Smooth muscle cell (in vitro differentiated cells): ENCODE measurements around the gene PLA2G7. TPM values are rescaled to one million over a fixed set of nuclear protein-coding genes. Genes with fewer than 3 reads are reported as not detected.

Experiments used
- DNase-seq: peaks from one replicate; lab custom pipeline; 2025; ENCODE audit not compliant: unreplicated experiment; lab: John Stamatoyannopoulos, UW
- H2AFZ ChIP-seq: fragments of 200-600 bp; sonication (generic); 2 replicates; pipeline ENCODE4 v1.6.0; 2016; ENCODE audit warnings: antibody characterized with exemption, low read depth, mild to moderate bottlenecking
- H3F3A ChIP-seq: fragments of 200-600 bp; sonication (generic); 2 replicates; pipeline ENCODE4 v1.6.0; 2017; ENCODE audit warnings: antibody characterized with exemption, low read depth
- H3K27ac ChIP-seq: fragments of 200-600 bp; sonication (generic); 2 replicates; pipeline ENCODE4 v1.5.1; 2016; ENCODE audit warnings: low read depth, mild to moderate bottlenecking
- H3K27me3 ChIP-seq: fragments of 200-600 bp; sonication (generic); 2 replicates; pipeline ENCODE4 v1.6.1; 2016; ENCODE audit warnings: low read depth, mild to moderate bottlenecking
- H3K36me3 ChIP-seq: fragments of 200-600 bp; sonication (generic); 2 replicates; pipeline ENCODE4 v1.5.1; 2016; ENCODE audit warnings: low read depth
- H3K4me1 ChIP-seq: fragments of 200-600 bp; sonication (generic); 2 replicates; pipeline ENCODE4 v1.5.1; 2016; ENCODE audit warnings: low read depth
- H3K4me2 ChIP-seq: fragments of 200-600 bp; sonication (generic); 2 replicates; pipeline ENCODE4 v1.6.0; 2016; ENCODE audit warnings: mild to moderate bottlenecking
- H3K4me3 ChIP-seq: fragments of 200-600 bp; sonication (generic); 2 replicates; pipeline ENCODE4 v1.5.1; 2016; ENCODE audit warnings: mild to moderate bottlenecking
- H3K79me2 ChIP-seq: fragments of 200-600 bp; sonication (generic); 2 replicates; pipeline ENCODE4 v1.6.0; 2016; ENCODE audit warnings: low read depth, mild to moderate bottlenecking
- H3K9ac ChIP-seq: fragments of 200-600 bp; sonication (generic); 2 replicates; pipeline ENCODE4 v1.6.0; 2016; ENCODE audit warnings: low read depth
- H3K9me3 ChIP-seq: fragments of 200-600 bp; sonication (generic); replicated peaks from 2 replicates; pipeline ENCODE4 v1.5.1; 2016; ENCODE audit warnings: low read depth
- H4K20me1 ChIP-seq: fragments of 200-600 bp; sonication (generic); 2 replicates; pipeline ENCODE4 v1.6.0; 2016; ENCODE audit warnings: low read depth
- WGBS: methylation state at CpG from one replicate; pipeline ENCODE4 v1.1.7; 2016; ENCODE audit warnings: low lambda C conversion rate; 5-methylcytosine and 5-hydroxymethylcytosine counted together
- polyA plus RNA-seq: library from polyadenylated mRNA; unstranded; fragments of >200 nt; fragmentation: Nextera tagmentation; extraction: Ambion mirVana; gene quantifications from 2 replicates; pipeline ENCODE4 v1.2.1, GENCODE V29; 2016
- total RNA-seq: library from RNA; depleted of rRNA; stranded (reverse); fragments of >200 nt; gene quantifications from 2 replicates; pipeline ENCODE4 v1.2.3, GENCODE V29; 2014
- TF ChIP-seq, protein P1 (sequence below): fragments of 200-600 bp; sonication (generic); IDR thresholded peaks from 2 replicates; pipeline ENCODE4 v1.5.1; 2017; ENCODE audit warnings: borderline replicate concordance, mild to moderate bottlenecking, antibody characterized with exemption; ENCODE audit not compliant: insufficient read depth, poor library complexity, severe bottlenecking

Gene PLA2G7
- total and polyA plus RNA-seq, 2 experiments from 2014 or later, result 0.30 to 1.2 TPM

DNA sequence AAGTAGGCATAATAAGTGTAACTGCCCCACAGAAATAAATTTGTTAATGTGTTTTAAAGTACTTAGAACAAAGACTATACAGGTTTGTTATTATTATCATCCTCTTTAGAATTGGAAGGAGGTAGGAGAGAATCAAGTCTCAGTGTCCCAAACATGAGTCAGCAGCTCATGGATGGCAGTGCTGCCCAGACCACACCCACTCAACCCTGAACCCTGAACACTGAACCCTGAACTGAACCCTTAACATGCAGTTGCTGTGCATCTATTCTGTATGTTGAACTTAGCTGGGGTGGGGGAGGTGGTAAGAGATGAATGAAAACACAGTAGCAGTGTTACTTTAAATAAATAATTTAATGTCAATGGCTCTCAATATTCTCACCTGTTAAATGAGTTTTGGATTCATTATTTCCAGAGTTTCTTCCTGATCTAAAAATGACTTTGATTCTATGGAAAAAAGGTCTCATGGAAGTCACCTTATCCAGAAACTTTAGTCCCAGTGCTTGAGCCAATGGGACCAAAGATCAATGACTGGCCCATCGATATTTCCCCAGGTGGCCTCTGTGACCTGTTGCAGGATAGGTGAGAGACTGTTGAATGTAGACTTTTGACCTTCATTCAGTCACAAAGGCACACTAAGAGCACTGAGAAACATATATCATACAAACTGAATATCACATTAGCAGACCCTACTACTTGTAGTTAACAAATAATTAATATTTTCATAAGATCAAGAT lies 8.4 kb upstream of the PLA2G7 start:
- no peaks in the 10 kb centered on the region for H4K20me1 ChIP-seq
- no peaks in the 10 kb centered on the region for H3K36me3 ChIP-seq
- no peak overlapping the region for H3K9ac ChIP-seq
- H3K27me3 ChIP-seq, result peaks cover 14% of the 10 kb centered on the region
- no peak overlapping the region for H3K4me3 ChIP-seq
- H3K9me3 ChIP-seq, result no peaks in the 10 kb centered on the region
- H2AFZ ChIP-seq, result no peak overlapping the region
- 85% methylated on average over 1 of the region's 1 CpG for WGBS
- TF ChIP-seq, protein P1, sequence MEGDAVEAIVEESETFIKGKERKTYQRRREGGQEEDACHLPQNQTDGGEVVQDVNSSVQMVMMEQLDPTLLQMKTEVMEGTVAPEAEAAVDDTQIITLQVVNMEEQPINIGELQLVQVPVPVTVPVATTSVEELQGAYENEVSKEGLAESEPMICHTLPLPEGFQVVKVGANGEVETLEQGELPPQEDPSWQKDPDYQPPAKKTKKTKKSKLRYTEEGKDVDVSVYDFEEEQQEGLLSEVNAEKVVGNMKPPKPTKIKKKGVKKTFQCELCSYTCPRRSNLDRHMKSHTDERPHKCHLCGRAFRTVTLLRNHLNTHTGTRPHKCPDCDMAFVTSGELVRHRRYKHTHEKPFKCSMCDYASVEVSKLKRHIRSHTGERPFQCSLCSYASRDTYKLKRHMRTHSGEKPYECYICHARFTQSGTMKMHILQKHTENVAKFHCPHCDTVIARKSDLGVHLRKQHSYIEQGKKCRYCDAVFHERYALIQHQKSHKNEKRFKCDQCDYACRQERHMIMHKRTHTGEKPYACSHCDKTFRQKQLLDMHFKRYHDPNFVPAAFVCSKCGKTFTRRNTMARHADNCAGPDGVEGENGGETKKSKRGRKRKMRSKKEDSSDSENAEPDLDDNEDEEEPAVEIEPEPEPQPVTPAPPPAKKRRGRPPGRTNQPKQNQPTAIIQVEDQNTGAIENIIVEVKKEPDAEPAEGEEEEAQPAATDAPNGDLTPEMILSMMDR, result no peak
- no peak for DNase-seq
- H3K4me2 ChIP-seq, result no peak overlapping the region
- H3K27ac ChIP-seq, result no peak overlapping the region
- H3K79me2 ChIP-seq, result no peaks in the 10 kb centered on the region
- H3K4me1 ChIP-seq, result no peaks in the 10 kb centered on the region
- no peaks in the 10 kb centered on the region for H3F3A ChIP-seq

- H3K4me3 ChIP-seq, result no peak overlapping the region
- WGBS, result 93% methylated on average over 4 of the region's 4 CpGs
- no peaks in the 10 kb centered on the region for H4K20me1 ChIP-seq
- no peak overlapping the region for H2AFZ ChIP-seq
- H3K9me3 ChIP-seq, result no peaks in the 10 kb centered on the region
- no peak overlapping the region for H3K4me2 ChIP-seq
- H3K9ac ChIP-seq, result no peak overlapping the region
- H3K27ac ChIP-seq, result no peak overlapping the region
- H3K36me3 ChIP-seq, result no peaks in the 10 kb centered on the region
- no peaks in the 10 kb centered on the region for H3K79me2 ChIP-seq
- DNase-seq, result no peak
- H3K27me3 ChIP-seq, result peaks cover 31% of the 10 kb centered on the region
- TF ChIP-seq, protein P1, result no peak
- H3F3A ChIP-seq, result no peaks in the 10 kb centered on the region
- H3K4me1 ChIP-seq, result no peaks in the 10 kb centered on the region
Measured at GRCh38 chr6:46741910-46742309, 6.7 kb upstream of the PLA2G7 start.

GRCh38 chr6:46741482-46741881 lies 6.3 kb upstream of the PLA2G7 start:
- no peaks in the 10 kb centered on the region for H3K79me2 ChIP-seq
- H2AFZ ChIP-seq, result no peak overlapping the region
- H3F3A ChIP-seq, result no peaks in the 10 kb centered on the region
- TF ChIP-seq, protein P1, result no peak
- DNase-seq, result no peak
- H3K9ac ChIP-seq, result no peak overlapping the region
- H3K27me3 ChIP-seq, result peaks cover 35% of the 10 kb centered on the region
- H3K27ac ChIP-seq, result no peak overlapping the region
- H3K4me2 ChIP-seq, result no peak overlapping the region
- WGBS, result 91% methylated on average over 2 of the region's 2 CpGs
- H3K4me1 ChIP-seq, result no peaks in the 10 kb centered on the region
- no peaks in the 10 kb centered on the region for H3K9me3 ChIP-seq
- H3K36me3 ChIP-seq, result no peaks in the 10 kb centered on the region
- H3K4me3 ChIP-seq, result no peak overlapping the region
- H4K20me1 ChIP-seq, result no peaks in the 10 kb centered on the region

- H3K9ac ChIP-seq, result no peak overlapping the region
- no peaks in the 10 kb centered on the region for H3K36me3 ChIP-seq
- H3K79me2 ChIP-seq, result no peaks in the 10 kb centered on the region
- no peak for DNase-seq
- H3F3A ChIP-seq, result no peaks in the 10 kb centered on the region
- H2AFZ ChIP-seq, result no peak overlapping the region
- H3K4me1 ChIP-seq, result no peaks in the 10 kb centered on the region
- H3K4me3 ChIP-seq, result no peak overlapping the region
- no peaks in the 10 kb centered on the region for H3K9me3 ChIP-seq
- H3K4me2 ChIP-seq, result no peak overlapping the region
- no peak overlapping the region for H3K27ac ChIP-seq
- TF ChIP-seq, protein P1, result no peak
- H4K20me1 ChIP-seq, result no peaks in the 10 kb centered on the region
- peaks cover 67% of the 10 kb centered on the region for H3K27me3 ChIP-seq
Measured at GRCh38 chr6:46736906-46737305, 1.7 kb upstream of the PLA2G7 start.
